ENCODE data around the gene CACNA1G.

CACNA1G gene

GRCh38 chr17:50651661-50652060 is 91.1 kb downstream of the CACNA1G start:
- DNase-seq (ENCODE audit: low read depth in 2 of 2), result no peak

GRCh38 chr17:50653738-50654137 is 93.2 kb downstream of the CACNA1G start:
- DNase-seq (ENCODE audit: low read depth in 2 of 2), result no peak

- DNase-seq (ENCODE audit: low read depth in 2 of 2), result no peak
Observed at GRCh38 chr17:50656509-50656908, 96.0 kb downstream of the CACNA1G start.

- DNase-seq (ENCODE audit: low read depth in 2 of 2), result no peak
Observed at GRCh38 chr17:50657054-50657453, 96.5 kb downstream of the CACNA1G start.

- no peak for DNase-seq (ENCODE audit: low read depth in 2 of 2)
Observed at GRCh38 chr17:50657627-50658026, 97.1 kb downstream of the CACNA1G start.

- DNase-seq (ENCODE audit: low read depth in 2 of 2), result no peak
Observed at GRCh38 chr17:50658616-50659015, 98.1 kb downstream of the CACNA1G start.

GRCh38 chr17:50659179-50659578 is 98.7 kb downstream of the CACNA1G start:
- no peak for DNase-seq (ENCODE audit: low read depth in 2 of 2)

GRCh38 chr17:50660042-50660886 is 99.7 kb downstream of the CACNA1G start:
- no peak for DNase-seq (ENCODE audit: low read depth in 2 of 2)

- no peak for DNase-seq (ENCODE audit: low read depth in 2 of 2)
Observed at GRCh38 chr17:50660887-50661345, 100.4 kb downstream of the CACNA1G start.

- DNase-seq (ENCODE audit: low read depth in 2 of 2), result no peak
Observed at GRCh38 chr17:50661348-50661747, 100.8 kb downstream of the CACNA1G start.

GRCh38 chr17:50661795-50662391 is 101.4 kb downstream of the CACNA1G start:
- DNase-seq (ENCODE audit: low read depth in 2 of 2), result peak in 1 of 2 donors; percentile 8

GRCh38 chr17:50662632-50663225 is 102.2 kb downstream of the CACNA1G start:
- no peak for DNase-seq (ENCODE audit: low read depth in 2 of 2)

GRCh38 chr17:50663812-50664374 is 103.4 kb downstream of the CACNA1G start:
- DNase-seq (ENCODE audit: low read depth in 2 of 2), result no peak

GRCh38 chr17:50664788-50665458 is 104.4 kb downstream of the CACNA1G start:
- DNase-seq (ENCODE audit: low read depth in 2 of 2), result no peak

- no peak for DNase-seq (ENCODE audit: low read depth in 2 of 2)
Observed at GRCh38 chr17:50665838-50666237, 105.3 kb downstream of the CACNA1G start.

- DNase-seq (ENCODE audit: low read depth in 2 of 2), result no peak
Observed at GRCh38 chr17:50666316-50666715, 105.8 kb downstream of the CACNA1G start.

GRCh38 chr17:50667259-50668024 is 106.9 kb downstream of the CACNA1G start:
- no peak for DNase-seq (ENCODE audit: low read depth in 2 of 2)

- DNase-seq (ENCODE audit: low read depth in 2 of 2), result no peak
Observed at GRCh38 chr17:50668025-50668837, 107.7 kb downstream of the CACNA1G start.

- no peak for DNase-seq (ENCODE audit: low read depth in 2 of 2)
Observed at GRCh38 chr17:50668838-50669581, 108.5 kb downstream of the CACNA1G start.

- DNase-seq (ENCODE audit: low read depth in 2 of 2), result no peak
Observed at GRCh38 chr17:50672071-50672470, 111.6 kb downstream of the CACNA1G start.

Data from stimulated activated CD8-positive, alpha-beta memory T cell treated with anti-CD3 and anti-CD28 coated beads, Interleukin-15, amount 100 ng/mL, for 48 hours (primary cell).